ENCODE results near the gene TMEM114.
A peak's percentile ranks its signal among the peaks of the same experiment; 100 is the strongest.

Gene TMEM114

GRCh38 chr16:8589900-8590688 lies at the start of gene TMEM114:
Gene TMEM114, minus strand, starts transcription at chr16:8590511. Its CDS starts 673 bp downstream, at chr16:8589838.
- no peak for DNase-seq

- no peak for DNase-seq
Observed at GRCh38 chr16:8639694-8640093, 49.4 kb upstream of the TMEM114 start.

- DNase-seq: no peak
Observed at GRCh38 chr16:8634991-8635736, 44.9 kb upstream of the TMEM114 start.

- DNase-seq: no peak
Observed at GRCh38 chr16:8632675-8633182, 42.4 kb upstream of the TMEM114 start.

- no peak for DNase-seq
Observed at GRCh38 chr16:8631818-8632465, 41.6 kb upstream of the TMEM114 start.

DNA sequence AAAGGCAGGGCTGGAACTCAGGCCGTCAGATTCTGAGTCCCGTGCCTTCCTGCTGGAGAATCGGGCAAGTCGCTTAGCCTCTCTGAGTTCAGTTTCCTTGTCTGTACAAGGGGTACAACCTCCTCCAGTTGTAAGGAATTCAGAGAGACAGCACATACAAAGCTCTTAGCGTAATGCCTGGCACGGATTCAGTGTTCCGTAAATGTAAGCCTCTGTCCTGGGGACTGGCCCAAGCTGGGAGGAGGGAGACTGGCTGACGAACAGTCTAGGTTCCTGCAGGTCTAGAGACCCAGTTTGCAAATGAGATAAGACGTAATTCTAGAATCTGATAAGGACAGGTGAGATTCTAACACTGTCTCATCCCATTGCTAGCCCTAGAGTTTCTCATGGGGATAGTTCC lies 41.1 kb upstream of the TMEM114 start:
- DNase-seq: no peak

DNA sequence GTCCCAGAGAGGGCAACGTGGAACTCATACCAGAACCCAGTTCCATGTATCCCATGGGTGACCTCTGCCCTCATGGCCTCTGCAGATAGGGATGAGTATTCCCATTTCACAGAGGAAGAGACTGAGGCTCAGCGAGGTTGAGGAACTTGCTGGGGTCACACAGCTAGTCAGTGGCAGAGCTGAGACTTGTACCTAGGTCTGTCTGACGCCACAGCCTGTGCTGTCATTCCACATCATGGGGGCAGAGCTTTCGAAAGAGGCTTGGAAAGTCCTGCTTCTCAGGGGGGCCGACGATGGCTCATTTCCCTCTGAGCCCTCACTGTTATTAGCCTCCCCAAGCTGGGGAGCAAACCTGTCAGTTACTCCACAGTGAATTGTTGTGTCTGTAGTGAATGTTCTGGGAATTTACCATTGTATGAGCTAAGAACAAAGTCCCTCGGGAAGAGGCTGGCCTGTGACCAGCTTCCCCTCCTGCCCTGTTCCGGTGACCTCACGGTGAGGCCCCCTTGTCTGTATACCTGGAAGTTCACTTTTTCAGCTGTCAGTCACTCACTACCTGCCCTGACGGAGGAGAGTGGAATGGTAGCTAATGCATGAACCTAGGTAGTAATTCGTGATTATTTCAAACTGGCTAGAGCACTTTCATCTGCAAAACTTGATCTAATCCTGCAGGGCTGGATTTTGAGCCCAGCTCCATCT lies 40.1 kb upstream of the TMEM114 start:
- no peak for DNase-seq

GRCh38 chr16:8628981-8629725 lies 38.8 kb upstream of the TMEM114 start:
- no peak for DNase-seq

DNA sequence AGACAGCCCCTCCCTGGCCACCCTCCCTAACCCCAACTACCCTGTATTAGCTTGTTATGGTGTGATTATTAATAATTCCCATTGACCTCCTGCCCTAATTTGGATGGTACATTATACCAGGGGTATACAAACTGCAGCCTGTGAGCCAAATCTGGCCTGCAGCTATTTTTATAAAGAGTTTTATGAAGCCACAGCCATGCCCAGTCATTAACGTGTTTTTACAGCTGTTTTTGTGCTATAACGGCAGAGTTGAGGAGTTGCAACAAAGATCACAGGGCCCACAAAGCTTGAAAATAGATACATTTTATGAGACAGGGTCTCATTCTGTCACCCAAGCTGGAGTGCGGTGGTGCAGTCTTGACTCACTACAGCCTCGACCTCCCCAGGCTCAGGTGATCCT lies 37.1 kb upstream of the TMEM114 start:
- DNase-seq: no peak

DNA sequence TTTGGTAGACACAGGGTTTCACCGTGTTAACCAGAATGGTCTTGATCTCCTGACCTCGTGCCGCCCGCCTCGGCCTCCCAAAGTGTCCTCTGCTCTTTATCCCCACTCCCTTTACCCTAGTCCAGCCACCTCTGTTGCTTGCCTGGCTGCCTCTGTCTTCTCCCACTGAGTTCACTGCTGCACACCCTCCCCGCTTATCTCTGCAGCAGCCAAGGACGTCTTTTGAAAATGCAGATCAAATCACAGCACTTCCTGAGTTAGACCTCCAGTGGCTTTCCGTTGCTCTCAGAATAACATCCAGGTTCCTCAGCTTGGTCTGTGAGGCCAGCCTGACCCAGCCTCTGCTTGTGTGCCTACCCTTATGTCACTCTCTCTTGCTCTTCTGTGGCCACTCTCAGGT lies 36.6 kb upstream of the TMEM114 start:
- no peak for DNase-seq

GRCh38 chr16:8625491-8626087 lies 35.3 kb upstream of the TMEM114 start:
- no peak for DNase-seq

DNA sequence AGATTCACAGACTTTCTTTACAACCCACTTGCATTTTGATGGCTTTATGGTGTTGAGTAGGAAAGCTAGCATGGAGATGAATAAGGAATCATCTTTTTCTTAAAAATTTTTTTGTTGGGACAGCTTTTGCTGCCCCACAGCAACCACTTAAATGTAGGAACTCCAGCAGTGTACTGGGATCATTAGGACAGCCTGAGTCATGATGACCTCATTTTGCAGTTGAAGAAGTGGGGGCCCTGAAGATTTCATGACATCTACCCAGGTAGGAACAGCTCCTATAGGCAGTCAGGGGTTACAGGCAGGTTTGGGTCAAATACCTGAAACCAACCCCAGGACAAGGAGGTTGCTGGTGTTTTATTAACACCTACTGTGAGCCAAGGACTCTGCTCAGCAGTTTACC lies 33.3 kb upstream of the TMEM114 start:
- DNase-seq: no peak

DNA sequence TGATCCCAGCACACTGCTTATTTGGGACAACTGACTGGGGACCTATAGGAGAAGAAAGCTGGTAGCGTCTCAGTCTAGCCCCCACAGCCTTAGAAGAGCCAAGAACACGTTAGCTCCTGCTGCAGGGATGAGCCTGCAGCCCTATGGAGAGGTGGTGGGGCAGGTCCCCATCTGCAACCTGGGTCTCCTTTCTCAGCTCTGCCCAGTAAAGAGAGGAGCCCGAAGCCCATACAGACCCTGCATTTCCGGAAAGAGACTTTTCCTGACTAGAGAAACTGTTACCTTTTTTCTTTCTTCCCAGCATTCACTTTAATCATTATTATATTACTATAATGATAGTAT lies 32.0 kb upstream of the TMEM114 start:
- no peak for DNase-seq

DNA sequence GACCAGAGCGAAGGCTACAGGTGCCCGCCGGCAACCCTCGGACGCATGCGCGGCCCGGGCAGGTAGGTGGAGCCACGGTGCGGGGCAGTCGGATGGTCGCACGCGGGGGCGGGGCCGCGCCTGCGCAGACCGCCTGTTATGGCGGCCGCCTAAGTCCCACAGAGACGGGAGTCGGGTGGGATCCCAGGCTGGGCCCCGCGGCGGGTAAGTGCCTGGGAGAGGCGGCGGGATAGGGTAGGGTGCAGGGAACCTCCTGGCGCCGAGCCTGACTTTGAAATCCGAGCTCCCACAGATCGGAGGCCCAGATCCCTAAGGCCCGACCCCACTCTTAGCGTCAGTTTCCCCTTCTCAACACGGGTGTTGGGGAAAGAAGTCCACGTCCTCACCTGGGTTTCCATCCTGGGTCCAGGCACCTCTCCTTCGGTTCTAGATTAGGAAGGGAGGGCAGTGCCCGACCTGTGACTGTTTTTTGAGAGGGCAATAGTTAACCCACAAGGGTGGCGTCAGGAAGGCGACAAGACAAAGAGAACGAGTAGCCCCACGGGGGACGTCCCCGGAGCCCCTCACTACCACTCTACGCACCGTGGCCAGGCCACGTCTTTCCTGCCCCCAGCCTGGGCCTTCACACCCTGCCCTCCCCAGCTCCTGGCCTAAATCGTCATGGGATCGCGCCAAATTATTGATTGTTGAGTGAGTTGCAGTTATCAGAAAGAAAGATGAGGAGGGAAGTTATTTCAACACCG lies 31.4 kb upstream of the TMEM114 start, which contains the start of gene METTL22:
TSS of gene METTL22 (plus strand) at position 127 of the 743 bp plus-strand sequence. CDS start 3,968 bp downstream, outside the sequence.
- DNase-seq: peak; percentile 96

DNA sequence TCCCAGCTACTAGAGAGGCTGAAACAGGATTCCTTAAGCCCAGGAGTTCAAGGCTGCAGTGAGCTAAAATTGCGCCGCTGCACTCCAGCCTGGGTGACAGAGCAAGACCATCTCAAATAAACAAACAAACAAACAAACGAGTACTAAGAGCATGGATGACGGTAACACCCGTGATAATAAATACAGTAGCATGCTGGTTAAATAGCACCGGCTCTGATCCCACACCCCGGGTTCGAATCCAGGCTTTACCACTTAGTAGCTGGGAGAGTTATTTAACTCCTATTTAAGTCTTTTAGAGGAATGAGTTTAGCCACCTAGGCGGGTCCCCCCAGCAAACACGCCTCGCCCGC lies 30.9 kb upstream of the TMEM114 start:
- DNase-seq: no peak

DNA sequence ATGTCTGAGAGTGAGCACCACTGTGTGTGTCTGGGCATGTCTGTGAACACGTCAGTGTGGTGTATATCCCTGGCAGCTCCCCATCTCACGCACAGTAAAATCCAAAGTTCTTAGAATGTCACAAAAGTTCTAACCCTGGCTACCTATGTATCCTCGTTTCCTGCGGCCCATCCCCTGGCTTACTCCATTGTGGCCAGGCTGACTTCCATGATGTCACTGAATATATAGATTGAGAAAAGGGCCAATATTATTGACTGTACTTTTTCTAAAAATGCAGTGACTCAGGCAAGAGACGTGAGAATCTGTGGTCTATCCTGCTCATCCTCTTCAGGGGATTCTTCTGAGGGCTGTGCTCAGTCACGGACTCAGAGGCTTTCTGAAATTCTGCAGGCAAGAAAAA lies 30.2 kb upstream of the TMEM114 start:
- no peak for DNase-seq

GRCh38 chr16:8619671-8620370 lies 29.5 kb upstream of the TMEM114 start:
- DNase-seq: no peak

DNA sequence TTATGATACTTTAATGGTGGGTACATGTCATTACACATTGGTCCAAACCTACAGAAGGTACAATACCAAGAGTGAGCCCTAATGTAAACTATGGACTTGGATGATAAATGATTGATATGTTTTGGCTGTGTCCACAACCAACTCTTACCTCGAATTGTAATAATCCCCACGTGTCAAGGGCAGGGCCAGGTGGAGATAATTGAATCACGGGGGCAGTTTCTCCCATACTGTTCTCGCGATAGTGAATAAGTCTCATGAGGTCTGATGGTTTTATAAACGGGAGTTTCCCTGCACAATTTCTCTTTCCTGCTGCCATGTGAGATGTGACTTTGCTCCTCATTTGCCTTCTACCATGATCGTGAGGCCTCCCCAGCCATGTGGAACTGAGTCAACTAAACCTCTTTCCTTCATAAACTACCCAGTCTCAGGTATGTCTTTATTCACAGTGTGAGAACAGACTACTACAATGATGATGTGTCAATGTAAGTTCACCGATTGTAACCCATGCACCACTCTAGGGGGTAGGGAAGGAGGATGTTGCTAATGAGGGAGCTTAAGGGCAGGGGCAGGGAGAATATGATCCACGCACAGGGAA lies 24.2 kb upstream of the TMEM114 start:
- no peak for DNase-seq

- no peak for DNase-seq
Observed at GRCh38 chr16:8611886-8612600, 21.7 kb upstream of the TMEM114 start.
